ENCODE results near the gene ALAS1. TPM values are rescaled to one million over a fixed set of nuclear protein-coding genes. Genes with fewer than 3 reads are reported as not detected.
"Not testable (repeated sequence)": the region's sequence is repeated elsewhere in the genome, so short reads cannot be mapped to it uniquely, and the experiment has no call there.

ALAS1 gene
- total RNA-seq, 2 donors from 2014 or later: 66.1 to 72.7 TPM

DNA sequence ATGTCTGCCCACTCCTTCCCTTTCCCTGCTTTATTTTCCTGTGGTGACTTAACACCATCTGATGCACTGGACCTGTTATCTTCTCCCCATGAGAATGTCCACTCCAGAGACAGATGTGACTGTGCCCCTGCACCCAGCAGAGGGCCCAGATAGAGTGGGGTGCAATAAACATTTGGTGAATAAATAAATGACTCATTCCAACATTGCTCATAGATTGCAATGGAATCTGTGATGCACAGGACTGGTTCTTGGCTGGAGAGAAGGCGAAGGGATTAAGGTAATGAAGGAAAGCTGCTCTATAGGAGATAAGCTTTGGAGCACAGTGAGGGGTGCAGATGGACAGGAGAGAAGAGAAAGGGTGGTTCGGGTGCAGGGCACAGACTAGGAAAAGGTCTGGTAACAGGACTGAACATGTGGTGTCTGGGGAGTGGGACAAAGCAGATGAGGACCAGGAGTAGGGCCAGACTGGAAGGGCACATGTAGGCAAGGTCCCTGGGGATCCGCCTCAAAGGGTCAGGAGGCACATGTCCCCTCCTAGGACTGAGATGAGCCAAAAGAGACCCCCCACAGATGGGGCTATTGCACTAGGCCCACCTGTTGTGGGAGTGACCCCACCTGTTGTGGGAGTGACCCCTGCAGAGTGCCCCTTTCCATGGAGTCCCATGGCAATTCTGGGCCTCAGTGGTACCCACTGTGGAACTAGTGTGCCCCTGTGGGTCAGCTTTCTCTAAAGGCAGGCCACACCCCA lies 26.3 kb upstream of the ALAS1 start:
- Mint-ChIP-seq H3K4me3 (no peak overlapping the region), H3K27me3 (no peaks in the 10 kb centered on the region), H3K4me1 (peaks cover 10% of the 10 kb centered on the region), H3K9me3 (no peaks in the 10 kb centered on the region), H3K36me3 (ENCODE audit: low read depth) (no peaks in the 10 kb centered on the region), H3K27ac (no peak overlapping the region)
- ATAC-seq (replicated peaks): no peak

DNA sequence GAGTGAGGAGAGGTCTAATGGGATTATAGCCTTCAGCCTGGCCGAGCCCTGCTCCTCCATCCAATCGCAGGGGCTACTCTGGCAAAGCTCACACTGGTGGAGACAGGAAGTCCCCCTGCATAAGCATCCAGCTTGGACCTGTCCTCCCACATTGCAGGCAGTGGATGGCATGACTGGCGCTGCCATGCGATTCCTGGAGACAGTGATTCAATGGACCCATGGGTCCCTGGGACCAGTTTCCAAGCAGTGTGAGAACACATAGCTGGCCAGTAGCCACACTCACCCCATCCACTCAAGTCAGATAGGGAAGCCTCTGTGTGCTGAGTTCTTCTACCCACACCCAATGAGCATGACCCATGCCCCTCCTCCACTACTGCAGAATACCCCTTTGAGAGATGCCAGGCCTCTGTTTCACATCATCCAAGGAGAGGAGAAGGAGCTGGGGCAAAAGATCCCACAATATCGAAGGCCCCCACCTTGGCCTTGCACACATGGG lies 25.6 kb upstream of the ALAS1 start:
- H3K27me3 Mint-ChIP-seq: no peaks in the 10 kb centered on the region
- no peaks in the 10 kb centered on the region for H3K9me3 Mint-ChIP-seq
- ATAC-seq (replicated peaks): no peak

DNA sequence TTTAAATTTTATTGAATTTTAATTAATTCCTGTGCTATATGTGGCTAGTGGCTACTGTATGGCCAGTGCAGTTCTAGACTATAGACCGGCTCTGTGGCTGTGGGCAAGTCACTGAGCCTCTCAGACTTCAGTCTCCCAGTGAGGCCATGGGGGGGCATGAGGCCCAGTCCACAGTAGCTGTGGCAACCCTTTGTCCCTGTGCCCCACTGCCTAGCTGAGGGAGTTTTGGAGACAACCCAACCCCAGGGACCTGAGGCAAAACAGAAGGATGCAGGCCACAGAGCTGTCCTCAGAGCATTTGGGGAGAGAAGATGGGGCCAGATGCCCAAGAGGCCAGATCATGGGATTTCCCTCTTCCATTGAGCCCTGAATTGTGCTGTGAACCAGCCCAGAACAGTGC lies 24.9 kb upstream of the ALAS1 start:
- H3K4me1 Mint-ChIP-seq: peaks cover 10% of the 10 kb centered on the region
- no peaks in the 10 kb centered on the region for H3K9me3 Mint-ChIP-seq
- no peaks in the 10 kb centered on the region for H3K27me3 Mint-ChIP-seq
- no peak for ATAC-seq (replicated peaks)
- H3K4me3 Mint-ChIP-seq: no peak overlapping the region
- no peaks in the 10 kb centered on the region for H3K36me3 Mint-ChIP-seq (ENCODE audit: low read depth)
- no peak overlapping the region for H3K27ac Mint-ChIP-seq

More for the DNA sequence above, 25.6 kb upstream of the ALAS1 start:
- Mint-ChIP-seq H3K27ac (no peak overlapping the region), H3K4me3 (no peak overlapping the region), H3K36me3 (ENCODE audit: low read depth) (no peaks in the 10 kb centered on the region), H3K4me1 (peaks cover 10% of the 10 kb centered on the region)

DNA sequence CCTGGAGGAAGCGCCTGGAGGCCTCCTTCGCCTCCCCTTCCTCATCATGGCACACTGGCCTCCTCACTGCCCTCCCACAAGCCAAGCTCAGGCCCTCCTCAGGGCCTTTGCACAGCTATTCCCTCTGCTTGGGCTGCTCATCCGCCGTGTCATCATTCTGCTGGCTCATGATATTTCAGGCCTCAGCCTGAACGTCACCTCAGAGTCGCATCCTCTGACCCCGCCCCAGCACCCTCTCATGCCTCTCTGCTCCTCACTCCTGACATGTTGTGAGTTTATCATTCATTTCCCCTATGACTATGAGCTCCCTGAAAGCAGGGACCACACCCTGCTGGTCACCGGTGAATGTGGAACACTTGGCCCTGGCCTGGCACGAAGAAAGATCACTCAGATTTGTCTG lies 23.1 kb upstream of the ALAS1 start:
- Mint-ChIP-seq H3K36me3 (ENCODE audit: low read depth) (no peaks in the 10 kb centered on the region), H3K27me3 (no peaks in the 10 kb centered on the region), H3K27ac (peak overlapping the region; percentile 40), H3K4me1 (peaks cover 10% of the 10 kb centered on the region), H3K4me3 (no peak overlapping the region), H3K9me3 (no peaks in the 10 kb centered on the region)
- peak; percentile 80 for ATAC-seq (replicated peaks)

DNA sequence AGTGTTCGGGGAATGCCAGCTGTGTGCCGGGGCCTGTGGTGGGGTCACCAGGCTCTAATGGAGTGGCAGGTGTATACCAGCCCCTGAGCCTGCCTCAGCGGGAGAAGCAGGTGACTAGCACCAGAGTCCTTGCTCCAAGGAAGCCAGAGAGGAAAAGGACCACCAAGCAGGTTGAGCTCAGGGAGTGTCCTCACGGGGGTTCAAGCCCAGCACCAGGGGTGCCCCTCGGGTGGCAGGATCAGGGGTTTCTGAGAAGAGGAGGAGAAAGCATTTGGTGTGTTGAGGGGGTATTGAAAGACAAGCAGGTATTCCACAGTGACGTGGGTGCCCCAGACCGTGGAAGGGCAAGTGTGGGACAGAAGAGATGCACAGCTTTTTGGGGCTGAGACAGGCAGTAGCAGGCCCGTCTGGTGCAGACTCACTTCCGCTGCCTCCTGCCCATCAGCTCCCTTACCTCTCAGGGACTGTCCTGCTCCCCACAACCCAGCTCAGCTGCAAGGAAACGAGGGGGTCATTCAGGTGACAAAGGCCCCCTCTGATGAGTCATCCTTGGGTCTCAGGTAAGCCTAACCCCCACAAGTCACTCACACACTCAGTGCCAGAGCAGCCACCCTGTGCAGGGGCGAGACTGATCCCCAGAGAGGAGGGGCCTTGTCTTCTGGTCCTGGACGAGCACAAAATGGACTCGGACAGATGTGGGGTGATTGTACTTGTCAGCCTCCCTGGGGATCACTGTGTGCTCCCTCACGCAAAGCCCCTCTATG lies 22.4 kb upstream of the ALAS1 start:
- Mint-ChIP-seq H3K27me3 (no peaks in the 10 kb centered on the region), H3K4me3 (no peak overlapping the region), H3K36me3 (ENCODE audit: low read depth) (no peaks in the 10 kb centered on the region), H3K4me1 (peaks cover 10% of the 10 kb centered on the region), H3K9me3 (no peaks in the 10 kb centered on the region), H3K27ac (peak overlapping the region; percentile 40)
- no peak for ATAC-seq (replicated peaks)

DNA sequence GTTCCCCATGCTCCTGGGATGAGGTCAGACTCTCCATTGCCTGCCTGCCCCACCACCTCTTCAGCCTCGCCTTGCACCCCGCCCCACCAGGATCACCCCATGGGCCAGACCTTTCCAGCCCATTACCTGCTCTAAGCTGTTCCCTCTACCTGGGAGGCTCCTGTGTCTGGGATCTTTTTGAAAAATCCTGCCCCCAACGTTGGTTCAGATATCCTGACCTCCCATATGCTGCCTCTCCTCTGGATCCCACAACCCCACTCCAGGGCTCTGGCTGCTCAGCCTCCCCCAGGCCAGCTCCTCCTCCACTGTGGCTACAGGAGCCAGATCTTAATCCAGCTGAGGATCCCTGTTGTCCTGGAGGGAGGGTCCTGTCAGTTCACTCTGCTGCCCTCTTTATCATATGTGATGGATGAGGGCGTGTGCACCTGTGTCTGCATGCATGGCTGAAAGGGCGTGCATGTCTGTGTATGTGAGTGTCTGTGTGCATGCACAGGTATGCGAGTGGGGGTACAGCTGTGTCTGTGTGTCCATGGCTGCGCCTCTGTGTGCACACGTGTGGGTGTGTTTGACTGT lies 21.7 kb upstream of the ALAS1 start:
- H3K9me3 Mint-ChIP-seq: no peaks in the 10 kb centered on the region
- ATAC-seq (replicated peaks): no peak
- H3K4me3 Mint-ChIP-seq: no peak overlapping the region
- no peaks in the 10 kb centered on the region for H3K36me3 Mint-ChIP-seq (ENCODE audit: low read depth)
- no peaks in the 10 kb centered on the region for H3K27me3 Mint-ChIP-seq
- peaks cover 10% of the 10 kb centered on the region for H3K4me1 Mint-ChIP-seq
- no peak overlapping the region for H3K27ac Mint-ChIP-seq

DNA sequence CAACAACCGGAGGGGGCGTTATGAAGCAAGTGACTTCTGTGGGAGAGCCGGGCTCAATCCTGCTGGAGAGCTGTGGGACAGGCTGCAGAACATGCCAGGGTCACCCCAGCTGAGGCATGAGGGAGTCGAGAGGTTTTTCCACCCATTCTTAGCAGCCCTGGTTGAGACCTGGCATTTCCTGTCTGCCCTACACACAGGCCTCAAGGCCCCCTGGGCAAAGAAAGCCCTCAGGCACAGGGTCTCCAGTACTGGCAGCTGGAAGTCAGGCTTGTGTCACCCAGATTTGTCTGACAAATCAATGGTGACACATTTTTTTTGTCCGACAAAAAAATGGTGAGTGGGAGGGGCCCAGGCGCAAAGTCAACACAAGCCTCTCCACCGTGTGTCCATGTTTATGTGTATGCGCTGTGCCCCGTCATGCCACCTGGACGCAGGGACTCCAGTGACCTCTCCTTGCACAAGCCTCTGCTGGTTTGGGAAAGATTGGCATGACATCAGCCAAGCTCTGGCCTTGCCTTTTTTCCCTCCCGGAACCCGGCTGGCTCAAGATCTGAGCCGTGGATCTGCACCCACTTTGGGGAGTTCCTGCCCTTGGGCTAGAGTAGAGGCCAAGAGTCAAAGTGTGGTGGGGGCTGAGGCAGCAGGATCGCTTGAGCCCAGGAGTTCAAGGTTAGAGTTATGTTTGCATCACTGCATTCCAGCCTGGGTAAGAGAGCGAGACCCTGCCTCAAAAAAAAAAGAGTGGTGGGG lies 20.8 kb upstream of the ALAS1 start:
- Mint-ChIP-seq H3K36me3 (ENCODE audit: low read depth) (no peaks in the 10 kb centered on the region), H3K27me3 (no peaks in the 10 kb centered on the region), H3K27ac (no peak overlapping the region), H3K4me3 (no peak overlapping the region), H3K9me3 (no peaks in the 10 kb centered on the region), H3K4me1 (peaks cover 5% of the 10 kb centered on the region)
- ATAC-seq (replicated peaks): no peak

DNA sequence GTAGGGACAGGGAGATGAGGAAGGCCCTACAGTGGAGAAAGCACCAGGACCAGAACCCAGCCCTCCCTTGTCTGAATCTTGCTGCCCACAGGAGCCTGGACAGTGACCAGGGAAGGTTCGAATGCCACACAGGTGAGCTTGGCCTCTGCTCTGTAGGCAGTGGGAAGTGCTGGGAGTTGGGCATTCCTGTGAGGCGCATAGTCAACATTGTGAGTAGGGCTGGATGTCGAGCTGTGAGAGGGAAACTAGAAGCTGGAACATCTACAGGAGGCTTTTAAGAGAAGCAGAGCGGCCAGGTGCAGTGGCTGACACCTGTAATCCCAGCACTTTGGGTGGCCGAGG lies 20.3 kb upstream of the ALAS1 start:
- Mint-ChIP-seq H3K36me3 (ENCODE audit: low read depth) (no peaks in the 10 kb centered on the region), H3K27ac (no peak overlapping the region), H3K4me1 (peaks cover 10% of the 10 kb centered on the region), H3K27me3 (no peaks in the 10 kb centered on the region), H3K4me3 (no peak overlapping the region), H3K9me3 (no peaks in the 10 kb centered on the region)
- no peak for ATAC-seq (replicated peaks)

DNA sequence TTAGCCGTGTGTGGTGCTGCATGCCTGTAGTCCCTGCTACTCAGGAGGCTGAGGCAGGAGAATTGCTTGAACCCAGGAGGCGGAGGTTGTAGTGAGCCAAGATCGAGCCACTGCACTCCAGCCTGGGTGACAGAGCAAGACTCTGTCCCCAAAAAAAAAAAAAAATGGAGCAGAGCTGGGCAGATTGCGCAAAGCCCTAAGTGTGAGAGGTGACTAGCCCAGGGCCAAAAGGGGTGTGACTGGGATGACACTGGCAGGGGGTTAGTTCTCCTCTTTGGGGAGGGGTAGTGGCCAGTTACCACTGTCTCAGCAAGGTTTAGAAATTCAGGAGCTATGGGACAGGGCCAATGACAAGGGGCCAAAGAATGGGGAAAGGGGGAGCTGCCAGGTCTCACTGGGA lies 19.8 kb upstream of the ALAS1 start:
- not testable (repeated sequence) for ATAC-seq (replicated peaks); H3K36me3 Mint-ChIP-seq (ENCODE audit: low read depth); H3K27me3 Mint-ChIP-seq; H3K4me3 Mint-ChIP-seq; H3K9me3 Mint-ChIP-seq
- Mint-ChIP-seq H3K4me1 (peaks cover 11% of the 10 kb centered on the region), H3K27ac (peak overlapping the region; percentile 20)

DNA sequence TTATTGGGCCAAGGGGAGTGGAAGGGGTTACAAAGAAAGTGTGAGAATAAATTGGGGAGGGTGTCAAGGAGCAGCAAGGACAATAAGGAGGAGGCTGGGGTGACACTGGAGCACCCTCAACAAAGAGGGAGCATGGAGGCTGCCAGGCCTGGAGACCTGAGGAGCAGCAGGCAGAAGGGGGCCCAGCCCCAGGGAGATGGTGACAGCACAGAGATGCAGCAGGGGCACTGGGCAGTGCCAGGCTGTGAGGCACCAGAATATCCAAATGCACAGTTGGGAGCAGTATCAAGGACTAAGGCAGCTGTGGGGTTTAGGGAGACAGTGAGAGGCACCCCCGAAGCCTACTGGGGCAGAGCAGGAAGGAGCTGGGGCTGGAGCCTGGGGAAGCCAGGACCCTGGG lies 19.4 kb upstream of the ALAS1 start:
- Mint-ChIP-seq H3K4me3 (no peak overlapping the region), H3K36me3 (ENCODE audit: low read depth) (no peaks in the 10 kb centered on the region), H3K27me3 (no peaks in the 10 kb centered on the region), H3K27ac (peak overlapping the region; percentile 20), H3K4me1 (peaks cover 11% of the 10 kb centered on the region), H3K9me3 (no peaks in the 10 kb centered on the region)
- ATAC-seq (replicated peaks): no peak

DNA sequence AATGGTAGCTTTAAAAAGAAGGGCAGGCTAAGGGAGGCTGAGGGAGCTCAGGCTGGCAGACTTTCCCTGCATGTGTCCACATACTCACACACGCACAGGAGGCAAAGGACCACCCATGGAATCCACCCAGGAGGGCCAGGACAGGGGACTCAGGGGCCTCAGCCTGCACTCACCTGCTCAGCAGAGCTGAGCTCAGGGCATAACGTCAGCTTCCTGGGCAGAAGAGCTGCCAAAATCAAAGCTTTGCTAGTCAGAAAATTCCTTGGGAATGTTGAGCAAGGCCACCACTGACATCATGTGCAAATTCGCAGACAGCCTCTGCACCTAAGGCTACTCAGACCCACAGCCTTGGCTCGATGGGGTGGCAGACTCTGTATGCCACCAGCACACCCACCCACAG lies 16.4 kb upstream of the ALAS1 start:
- no peaks in the 10 kb centered on the region for H3K27me3 Mint-ChIP-seq
- no peaks in the 10 kb centered on the region for H3K36me3 Mint-ChIP-seq (ENCODE audit: low read depth)
- H3K27ac Mint-ChIP-seq: peak overlapping the region; percentile 68
- H3K4me3 Mint-ChIP-seq: no peak overlapping the region
- no peaks in the 10 kb centered on the region for H3K9me3 Mint-ChIP-seq
- ATAC-seq (replicated peaks): no peak
- peaks cover 6% of the 10 kb centered on the region for H3K4me1 Mint-ChIP-seq

DNA sequence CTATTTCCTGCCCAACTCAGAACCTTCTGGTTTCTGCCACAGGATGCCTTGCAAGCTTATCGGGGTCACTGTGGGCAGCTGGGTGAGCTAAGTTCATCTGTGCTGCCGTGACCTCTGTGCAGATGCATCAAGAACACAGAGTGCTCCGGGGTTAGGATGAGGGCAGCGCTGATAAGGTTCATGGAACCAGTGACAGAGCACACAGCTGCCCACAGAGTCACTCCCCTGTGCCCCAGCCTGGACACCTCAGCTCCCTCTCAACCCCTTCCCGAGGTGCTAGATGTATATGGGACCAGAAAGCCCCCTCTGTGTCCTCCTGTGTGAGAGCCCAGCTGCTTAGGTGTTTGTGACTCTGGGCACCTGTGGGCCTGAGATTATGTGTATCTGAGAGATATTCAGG lies 15.8 kb upstream of the ALAS1 start:
- H3K9me3 Mint-ChIP-seq: no peaks in the 10 kb centered on the region
- no peaks in the 10 kb centered on the region for H3K27me3 Mint-ChIP-seq
- ATAC-seq (replicated peaks): peak; percentile 75

DNA sequence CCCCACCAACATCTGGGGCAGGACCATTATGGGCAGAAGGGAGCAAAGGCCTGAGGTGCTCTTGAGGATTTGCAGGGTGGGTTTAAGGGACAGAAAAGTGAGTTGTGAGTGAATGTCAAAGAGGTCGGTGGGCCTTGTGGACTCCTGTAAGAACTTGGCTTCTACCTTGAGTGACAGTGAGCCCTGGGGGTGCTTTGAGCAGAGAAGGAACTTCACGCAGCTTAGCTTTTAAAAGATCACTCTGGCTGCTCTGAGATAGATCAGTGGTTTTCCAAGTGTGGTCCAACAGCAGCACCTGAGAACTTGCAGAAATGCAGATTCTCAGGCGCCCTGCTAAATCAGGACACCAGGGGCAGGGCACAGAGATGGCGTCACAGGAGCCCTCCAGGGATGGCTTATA lies 15.3 kb upstream of the ALAS1 start:
- no peaks in the 10 kb centered on the region for H3K36me3 Mint-ChIP-seq (ENCODE audit: low read depth)
- H3K27ac Mint-ChIP-seq: peak overlapping the region; percentile 68
- no peaks in the 10 kb centered on the region for H3K9me3 Mint-ChIP-seq
- H3K27me3 Mint-ChIP-seq: no peaks in the 10 kb centered on the region
- no peak overlapping the region for H3K4me3 Mint-ChIP-seq
- no peak for ATAC-seq (replicated peaks)
- H3K4me1 Mint-ChIP-seq: peaks cover 6% of the 10 kb centered on the region

More for the DNA sequence above, 15.8 kb upstream of the ALAS1 start:
- peak overlapping the region; percentile 68 for H3K27ac Mint-ChIP-seq
- peaks cover 6% of the 10 kb centered on the region for H3K4me1 Mint-ChIP-seq
- no peaks in the 10 kb centered on the region for H3K36me3 Mint-ChIP-seq (ENCODE audit: low read depth)
- H3K4me3 Mint-ChIP-seq: no peak overlapping the region

DNA sequence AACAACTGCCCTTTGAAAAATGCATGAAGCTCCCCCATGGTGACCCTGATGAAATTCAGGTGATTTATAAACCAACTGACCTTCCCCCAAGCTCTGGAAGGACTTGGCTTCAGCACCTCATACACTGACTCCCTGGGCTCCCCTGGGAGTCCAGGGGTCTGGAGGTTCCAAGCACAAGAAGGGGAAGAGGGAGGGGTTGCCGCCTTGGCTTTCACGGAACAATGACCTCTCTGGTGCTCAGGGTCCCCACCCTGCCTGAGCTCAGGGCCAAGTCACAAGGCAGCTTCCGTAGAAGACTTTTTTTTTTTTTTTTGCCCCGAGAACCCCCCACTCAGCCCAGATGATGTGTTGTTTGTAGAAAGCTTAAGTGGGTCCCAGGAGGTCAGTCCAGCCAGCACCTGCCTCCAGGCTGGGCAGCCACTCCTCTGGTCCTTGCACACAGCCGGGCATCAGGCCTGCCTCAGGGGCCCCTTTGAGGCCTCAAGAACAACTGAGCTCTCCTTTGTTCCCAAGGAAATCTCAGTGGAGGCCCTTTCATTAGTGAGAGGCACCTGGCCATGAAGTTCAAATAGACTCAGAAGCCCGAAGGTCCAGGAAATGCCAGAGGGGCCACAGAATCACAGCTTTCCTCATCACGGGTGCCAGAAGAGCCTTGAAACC lies 14.0 kb upstream of the ALAS1 start:
- Mint-ChIP-seq H3K36me3 (ENCODE audit: low read depth) (no peaks in the 10 kb centered on the region), H3K4me1 (peaks cover 6% of the 10 kb centered on the region), H3K27me3 (no peaks in the 10 kb centered on the region), H3K27ac (no peak overlapping the region), H3K9me3 (no peaks in the 10 kb centered on the region), H3K4me3 (no peak overlapping the region)
- no peak for ATAC-seq (replicated peaks)
